WI38 (cell line): ENCODE measurements around the gene DOCK10.

Experiments used
- H3K4me3 ChIP-seq: 2 replicates; pipeline ENCODE4 v1.5.1; 2011; ENCODE audit warnings: low read depth, mild to moderate bottlenecking, control low read depth, low read length
- CTCF ChIP-seq: IDR thresholded peaks from 2 replicates; pipeline ENCODE4 v1.5.1; 2012; ENCODE audit warnings: low read depth, mild to moderate bottlenecking, control low read depth, low read length

Gene DOCK10

GRCh38 chr2:224849264-224849663 is 193.0 kb downstream of the DOCK10 start:
- no peak for TF ChIP-seq CTCF
- H3K4me3 ChIP-seq = no peak overlapping the region

- no peak overlapping the region for H3K4me3 ChIP-seq
- no peak for TF ChIP-seq CTCF
Measured at GRCh38 chr2:224847961-224848850, 194.1 kb downstream of the DOCK10 start.

GRCh38 chr2:224847381-224847780 is 194.9 kb downstream of the DOCK10 start:
- no peak overlapping the region for H3K4me3 ChIP-seq
- TF ChIP-seq CTCF = no peak

GRCh38 chr2:224846686-224847085 is 195.6 kb downstream of the DOCK10 start:
- no peak overlapping the region for H3K4me3 ChIP-seq
- TF ChIP-seq CTCF = no peak

GRCh38 chr2:224846161-224846560 is 196.1 kb downstream of the DOCK10 start:
- H3K4me3 ChIP-seq = no peak overlapping the region
- no peak for TF ChIP-seq CTCF

- no peak for TF ChIP-seq CTCF
- no peak overlapping the region for H3K4me3 ChIP-seq
Measured at GRCh38 chr2:224843141-224843540, 199.1 kb downstream of the DOCK10 start.

GRCh38 chr2:224841910-224842309 is 200.4 kb downstream of the DOCK10 start:
- TF ChIP-seq CTCF = no peak
- no peak overlapping the region for H3K4me3 ChIP-seq
